HG02884 (cell line): ENCODE results near the gene FAM222B.

Source experiments
- ATAC-seq: cut with Tn5 transposase; IDR thresholded peaks from one replicate; pipeline ENCODE4 v1.9.1; 2021; ENCODE audit warnings: mild to moderate bottlenecking, moderate library complexity; ENCODE audit not compliant: unreplicated experiment

FAM222B gene

DNA sequence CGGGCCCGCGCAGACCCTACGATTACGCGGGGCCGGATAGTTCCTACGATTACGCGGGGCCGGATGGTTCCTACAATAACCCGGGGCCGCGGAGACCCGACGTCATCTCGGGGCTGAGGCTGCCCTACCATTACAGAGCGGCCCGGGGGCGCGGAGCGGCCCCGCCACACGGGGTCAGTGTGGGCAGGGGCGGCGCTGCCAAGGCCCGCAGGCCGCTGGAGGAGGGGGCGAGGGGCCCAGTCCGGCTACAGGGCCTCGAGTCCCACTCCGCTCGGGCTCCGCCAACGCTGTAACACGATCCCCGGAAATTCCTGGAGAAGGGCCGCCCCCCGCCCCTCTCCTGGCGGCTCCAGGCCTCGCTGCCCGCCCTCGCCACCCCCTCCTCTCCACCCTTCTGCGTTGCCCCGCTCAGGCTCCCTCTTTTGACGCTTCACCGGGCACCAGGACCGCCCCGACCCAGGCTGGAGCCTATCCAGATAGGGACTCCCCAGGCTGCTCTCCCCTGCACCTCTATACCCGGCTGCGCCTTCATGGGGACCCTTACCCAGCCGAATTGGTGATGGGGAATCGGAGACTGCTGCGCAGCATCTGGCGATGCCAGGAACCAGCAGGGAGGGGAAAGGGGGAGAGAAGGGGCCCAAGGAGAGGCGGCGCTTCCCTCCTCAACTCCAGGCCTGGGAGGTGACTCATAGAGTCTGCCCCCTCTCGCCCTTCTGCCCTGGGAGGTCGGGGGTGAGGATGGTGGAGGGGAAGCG lies 124.8 kb downstream of the FAM222B start, which contains the start of gene RAB34:
Gene RAB34 (minus strand): TSS at position 291 of the 755 bp plus-strand sequence. CDS start 602 bp downstream, outside the sequence.
- ATAC-seq = no peak

GRCh38 chr17:28716740-28717577 lies 125.6 kb downstream of the FAM222B start:
- no peak for ATAC-seq

DNA sequence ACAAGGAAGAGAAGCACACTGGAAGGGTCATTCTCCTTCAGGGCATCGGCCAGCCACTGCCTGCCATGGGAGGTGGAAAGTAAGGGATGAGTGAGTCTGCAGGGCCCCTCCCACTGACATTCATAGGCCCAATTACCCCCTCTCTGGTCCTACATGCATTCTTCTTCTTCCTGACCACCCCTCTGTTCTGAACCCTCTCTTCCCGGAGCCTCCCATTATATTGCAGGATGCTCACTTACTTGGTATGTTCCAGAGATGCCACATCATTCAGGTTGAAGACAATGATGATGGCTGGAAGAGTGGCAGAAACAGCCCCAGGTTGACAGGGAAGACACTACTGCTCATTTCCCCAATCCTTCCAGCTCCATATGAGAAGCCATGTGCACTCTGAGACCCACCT lies 127.4 kb downstream of the FAM222B start:
- no peak for ATAC-seq

- ATAC-seq = no peak
Measured at GRCh38 chr17:28714281-28714680, 128.3 kb downstream of the FAM222B start.

- no peak for ATAC-seq
Measured at GRCh38 chr17:28712705-28713415, 129.7 kb downstream of the FAM222B start.

- no peak for ATAC-seq
Measured at GRCh38 chr17:28712032-28712704, 130.4 kb downstream of the FAM222B start.

DNA sequence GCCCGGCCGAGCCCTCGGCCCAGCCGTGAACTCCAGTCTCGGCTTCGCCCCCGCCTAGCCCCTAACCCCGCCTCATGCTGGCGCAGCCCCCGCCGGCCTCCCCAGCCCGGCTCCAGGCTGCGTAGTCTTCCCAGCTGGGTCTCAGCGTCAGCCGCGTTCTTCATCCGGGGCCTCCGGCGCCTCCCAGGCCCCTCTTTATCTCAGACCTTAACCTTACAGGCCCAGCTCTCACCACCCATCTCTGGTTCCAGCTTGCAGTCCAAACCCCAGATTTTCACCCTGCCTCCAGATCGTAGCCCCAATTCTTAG lies 130.9 kb downstream of the FAM222B start, which contains the start of gene PROCA1:
Gene PROCA1 (minus strand): TSS at position 166 of the 309 bp plus-strand sequence. CDS start 228 bp downstream, outside the sequence.
- ATAC-seq = peak; percentile 28

DNA sequence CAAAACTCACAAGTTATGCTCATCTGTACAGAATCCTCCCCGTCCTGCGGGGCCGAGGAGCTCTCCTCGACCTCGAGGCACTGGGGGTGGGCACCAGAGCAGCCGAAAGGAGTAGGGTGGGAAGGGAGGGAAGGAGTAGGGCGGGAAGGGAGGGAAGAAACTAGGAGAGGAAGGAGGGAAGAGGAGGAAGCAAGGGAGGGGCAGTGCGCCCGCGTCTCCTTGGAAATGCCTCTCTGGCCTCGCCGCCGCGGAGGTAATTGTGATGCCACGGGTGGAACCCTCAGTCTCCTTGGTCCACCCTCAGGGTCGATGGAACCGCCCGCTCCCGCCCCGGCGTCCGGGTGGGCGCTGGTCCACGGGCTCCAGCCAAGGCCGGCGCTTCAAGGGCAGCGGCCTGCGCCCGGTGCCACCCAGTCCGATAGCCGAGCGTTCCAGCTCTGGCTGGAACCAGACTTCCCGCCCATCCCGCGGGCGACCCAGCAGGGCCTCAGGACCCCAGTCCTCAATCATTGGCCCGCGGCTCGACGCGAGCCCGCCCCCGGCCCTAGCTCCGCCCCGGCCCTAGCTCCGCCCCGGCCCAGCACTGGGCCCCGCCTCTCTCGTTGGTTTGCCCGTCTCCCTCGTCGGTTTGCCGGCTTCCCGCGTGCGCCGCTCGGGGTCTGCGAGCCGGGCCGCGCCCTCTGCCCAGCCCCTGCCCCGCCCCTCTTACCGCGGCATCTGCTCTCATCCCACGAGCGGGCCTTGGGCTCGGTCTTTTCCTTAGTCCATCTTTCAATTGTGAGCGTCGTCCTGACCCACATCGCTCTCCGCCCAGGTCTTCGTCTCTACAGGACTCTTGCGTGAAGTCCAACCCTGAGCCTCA lies 131.5 kb downstream of the FAM222B start:
- peak; percentile 82 for ATAC-seq

- no peak for ATAC-seq
Measured at GRCh38 chr17:28707339-28707720, 135.3 kb downstream of the FAM222B start.

- no peak for ATAC-seq
Measured at GRCh38 chr17:28706471-28707338, 135.9 kb downstream of the FAM222B start.
